Naive thymus-derived CD4-positive, alpha-beta T cell (primary cell): ENCODE results near the gene RHOG. TPM values are rescaled to one million over a fixed set of nuclear protein-coding genes. Genes with fewer than 3 reads are reported as not detected.

Experiments used
- ATAC-seq: fragments of 150-1000 bp; cut with Tn5 transposase; 2 replicates; pipeline ENCODE4 v1.10.0; 2021; ENCODE audit warnings: mild to moderate bottlenecking, moderate library complexity
- CTCF ChIA-PET: fragments of 350-600 bp; sonication (Branson Sonifier 250); formaldehyde crosslinking; loops from one replicate; lab custom pipeline; 2021; ENCODE audit warnings: antibody characterized with exemption; lab: Charles Lee
- POLR2A ChIA-PET: fragments of 350-600 bp; sonication (Branson Sonifier 250); formaldehyde crosslinking; loops from one replicate; lab custom pipeline; 2021; ENCODE audit warnings: antibody characterized with exemption, inconsistent platforms; lab: Charles Lee
- DNase-seq, 9 donors: peaks; one replicate each; pipeline versions ENCODE4 v3.0.0 to v3.0.0-alpha.2; 2020 to 2022; ENCODE audit warnings: mixed read lengths in 1 of 9
- H3K27ac ChIP-seq: one replicate; pipeline ENCODE4 v1.7.0; 2013; ENCODE audit warnings: mild to moderate bottlenecking, low read depth, low read length, moderate library complexity
- H3K27me3 ChIP-seq, 2 donors: one replicate each; pipeline ENCODE4 v1.7.0; 2013; ENCODE audit warnings: low read length in 2 of 2, mild to moderate bottlenecking in 2 of 2, moderate library complexity in 2 of 2; ENCODE audit not compliant: control insufficient read depth in 2 of 2, insufficient read depth in 2 of 2
- H3K36me3 ChIP-seq, 3 experiments: 1 replicate in 2 of 3; 2 replicates in 1 of 3; pipeline ENCODE4 v1.7.0; 2013; ENCODE audit warnings: low read length in 3 of 3, mild to moderate bottlenecking in 3 of 3, moderate library complexity in 1 of 3; ENCODE audit not compliant: insufficient read depth in 3 of 3, control insufficient read depth in 2 of 3
- H3K4me1 ChIP-seq, 2 donors: one replicate each; pipeline ENCODE4 v1.7.0; 2013; ENCODE audit warnings: low read length in 2 of 2, mild to moderate bottlenecking in 2 of 2, moderate library complexity in 1 of 2; ENCODE audit not compliant: control insufficient read depth in 2 of 2, insufficient read depth in 2 of 2
- H3K4me3 ChIP-seq: 2 replicates; pipeline ENCODE4 v1.7.0; 2013; ENCODE audit warnings: mild to moderate bottlenecking, low read length
- H3K9me3 ChIP-seq, 3 experiments: 1 replicate in 2 of 3; 2 replicates in 1 of 3; pipeline ENCODE4 v1.7.0; 2013; ENCODE audit warnings: low read length in 3 of 3; ENCODE audit not compliant: control insufficient read depth in 2 of 3
- H3K27ac Mint-ChIP-seq, 9 donors: one replicate each; pipeline ENCODE4 v1.8.0; 2020 to 2022; ENCODE audit warnings: mixed read lengths in 9 of 9, mild to moderate bottlenecking in 8 of 9, moderate library complexity in 5 of 9, inconsistent platforms in 2 of 9
- H3K27me3 Mint-ChIP-seq, 5 donors: one replicate each; pipeline ENCODE4 v1.8.0; 2021 to 2022; ENCODE audit warnings: mixed read lengths in 5 of 5, mild to moderate bottlenecking in 1 of 5
- H3K36me3 Mint-ChIP-seq, 5 donors: one replicate each; pipeline ENCODE4 v1.8.0; 2020 to 2022; ENCODE audit warnings: mixed read lengths in 5 of 5, mild to moderate bottlenecking in 3 of 5, inconsistent platforms in 1 of 5
- H3K4me1 Mint-ChIP-seq, 7 donors: one replicate each; pipeline ENCODE4 v1.8.0; 2020 to 2022; ENCODE audit warnings: mixed read lengths in 7 of 7, mild to moderate bottlenecking in 3 of 7, inconsistent platforms in 1 of 7
- H3K4me3 Mint-ChIP-seq, 10 donors: one replicate each; pipeline ENCODE4 v1.8.0; 2020 to 2022; ENCODE audit warnings: mild to moderate bottlenecking in 10 of 10, mixed read lengths in 10 of 10, moderate library complexity in 6 of 10, inconsistent platforms in 2 of 10
- H3K9me3 Mint-ChIP-seq, 11 donors: one replicate each; pipeline ENCODE4 v1.8.0; 2020 to 2022; ENCODE audit warnings: mixed read lengths in 11 of 11, mild to moderate bottlenecking in 4 of 11, inconsistent platforms in 1 of 11, moderate library complexity in 1 of 11
- intact Hi-C, 2 donors: fragments of 100-400 bp; cut with micrococcal nuclease; formaldehyde crosslinking; loops; one replicate each; pipeline ENCODE4 v1.15.1; 2023
- polyA plus RNA-seq, 2 donors: library from polyadenylated mRNA; unstranded; fragments of 300-500 nt; fragmentation: Illumina TruSeq; gene quantifications; one replicate each; pipeline ENCODE4 v1.2.3, GENCODE V29; 2021
- total RNA-seq, 6 experiments: library from RNA in 5 of 6; stranded (reverse) in 5 of 6; gene quantifications; 1 replicate in 5 of 6; 2 replicates in 1 of 6; pipeline ENCODE4 v1.2.3 and lab custom pipeline; 2021 to 2026

Gene RHOG
- total and polyA plus RNA-seq, 7 experiments from 2014 or later = 89.4 to 220 (median 133) TPM

GRCh38 chr11:3880724-3881123 is 40.0 kb upstream of the RHOG start:
- ATAC-seq (peak; percentile 38), DNase-seq (no peak)
- Histone ChIP-seq H3K27me3 (no peaks in the 10 kb centered on the region), H3K4me1 (peaks cover 32 to 39% of the 10 kb centered on the region in 2 donors), H3K9me3 (no peaks in the 10 kb centered on the region), H3K36me3 (no peaks in the 10 kb centered on the region), H3K27ac (peak overlapping the region; percentile 17), H3K4me3 (no peak overlapping the region)
- POLR2A ChIA-PET = interaction anchor here (1.0 to 1.9 kb wide), 3 partner anchors 26 to 65 kb away, joined by 3 to 9 read pairs (median 5); partner anchors contain the start of gene STIM1
- intact Hi-C loops = no loop called here
- peak overlapping the region in 9 of 10 donors; percentile 4 to 63 (median 41) for H3K4me3 Mint-ChIP-seq
- peak overlapping the region; percentile 1 to 87 (median 68) for H3K27ac Mint-ChIP-seq
- H3K36me3 Mint-ChIP-seq = peaks cover 0 to 18% (median 0%) of the 10 kb centered on the region in 5 donors
- CTCF ChIA-PET = interaction anchor here (0.6 to 2.7 kb wide), 4 partner anchors 22 to 38 kb away, joined by 3 to 13 read pairs (median 4); partner anchors contain the start of gene STIM1
- no peaks in the 10 kb centered on the region for H3K9me3 Mint-ChIP-seq
- peaks cover 59 to 90% (median 85%) of the 10 kb centered on the region in 7 donors for H3K4me1 Mint-ChIP-seq
- no peaks in the 10 kb centered on the region for H3K27me3 Mint-ChIP-seq

DNA sequence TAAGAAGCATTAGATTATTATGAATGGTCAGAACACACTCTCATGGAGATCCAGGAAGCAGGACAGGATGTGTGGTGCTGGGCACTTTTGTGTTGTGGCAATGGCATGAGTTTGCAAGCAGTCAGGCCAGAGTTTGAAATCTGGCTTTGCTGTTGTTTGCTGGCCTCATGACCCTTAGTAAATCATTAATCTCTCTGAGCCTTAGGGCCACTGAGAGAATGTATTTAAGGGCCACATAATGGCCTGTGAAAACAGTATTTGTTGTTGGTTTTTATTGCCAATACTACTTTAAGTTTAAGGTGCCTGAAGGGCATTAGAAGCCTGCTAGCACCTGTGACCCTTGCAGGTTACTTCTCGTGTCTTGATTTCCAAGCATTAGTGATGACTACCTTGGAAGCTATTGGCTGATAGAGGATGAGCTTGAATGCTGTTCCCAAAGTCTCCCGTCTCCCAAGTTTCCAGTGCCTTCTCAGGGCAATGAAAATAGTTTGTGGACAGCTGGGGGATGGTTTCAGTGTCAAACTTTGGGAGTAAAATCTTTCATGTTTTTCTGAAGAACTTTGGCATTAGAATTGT is 39.3 kb upstream of the RHOG start:
- intact Hi-C loops = loop anchor here in 1 of 2 donors (1.0 to 2.0 kb wide), 2 partner anchors 9 to 15 kb away; no protein-coding TSS in a partner anchor
- ChIA-PET CTCF (interaction anchor here (0.5 to 1.5 kb wide), 4 partner anchors 21 to 39 kb away, joined by 3 to 5 read pairs (median 4); no protein-coding TSS in a partner anchor), POLR2A (interaction anchor here (0.7 to 1.9 kb wide), 4 partner anchors 25 to 65 kb away, joined by 3 to 9 read pairs (median 4); partner anchors contain the start of gene STIM1)
- peak overlapping the region in 6 of 10 donors; percentile 32 to 70 (median 44) for H3K4me3 Mint-ChIP-seq
- peaks cover 32 to 42% of the 10 kb centered on the region in 2 donors for H3K4me1 ChIP-seq
- H3K9me3 ChIP-seq = no peaks in the 10 kb centered on the region
- peaks cover 0 to 18% (median 0%) of the 10 kb centered on the region in 5 donors for H3K36me3 Mint-ChIP-seq
- peak overlapping the region; percentile 17 for H3K27ac ChIP-seq
- H3K4me1 Mint-ChIP-seq = peaks cover 63 to 95% (median 90%) of the 10 kb centered on the region in 7 donors
- peak overlapping the region in 8 of 9 donors; percentile 54 to 87 (median 67) for H3K27ac Mint-ChIP-seq
- H3K9me3 Mint-ChIP-seq = no peaks in the 10 kb centered on the region
- no peak for DNase-seq
- H3K4me3 ChIP-seq = no peak overlapping the region
- H3K36me3 ChIP-seq = no peaks in the 10 kb centered on the region
- ATAC-seq = peak; percentile 33
- no peaks in the 10 kb centered on the region for H3K27me3 Mint-ChIP-seq
- no peaks in the 10 kb centered on the region for H3K27me3 ChIP-seq

- Histone ChIP-seq H3K36me3 (no peaks in the 10 kb centered on the region), H3K27ac (no peak overlapping the region), H3K4me3 (no peak overlapping the region), H3K4me1 (peaks cover 32 to 48% of the 10 kb centered on the region in 2 donors), H3K9me3 (no peaks in the 10 kb centered on the region), H3K27me3 (no peaks in the 10 kb centered on the region)
- peak overlapping the region in 8 of 10 donors; percentile 8 to 70 (median 40) for H3K4me3 Mint-ChIP-seq
- POLR2A ChIA-PET = interaction anchor here (1.0 to 1.9 kb wide), 5 partner anchors 20 to 68 kb away, joined by 3 to 9 read pairs (median 4); partner anchors contain the start of gene STIM1
- no peak for DNase-seq
- H3K4me1 Mint-ChIP-seq = peaks cover 68 to 96% (median 90%) of the 10 kb centered on the region in 7 donors
- H3K36me3 Mint-ChIP-seq = peaks cover 0 to 17% (median 0%) of the 10 kb centered on the region in 5 donors
- H3K27ac Mint-ChIP-seq = peak overlapping the region; percentile 28 to 77 (median 56)
- CTCF ChIA-PET = interaction anchor here (0.5 kb wide), 1 partner anchor 29 kb away, joined by 3 read pairs; no protein-coding TSS in a partner anchor
- H3K27me3 Mint-ChIP-seq = no peaks in the 10 kb centered on the region
- ATAC-seq = peak; percentile 44
- intact Hi-C loops = loop anchor here in 1 of 2 donors (1.0 to 2.0 kb wide), 2 partner anchors 8 to 15 kb away; no protein-coding TSS in a partner anchor
- no peaks in the 10 kb centered on the region for H3K9me3 Mint-ChIP-seq
Measured at GRCh38 chr11:3879216-3879966, 38.6 kb upstream of the RHOG start.

DNA sequence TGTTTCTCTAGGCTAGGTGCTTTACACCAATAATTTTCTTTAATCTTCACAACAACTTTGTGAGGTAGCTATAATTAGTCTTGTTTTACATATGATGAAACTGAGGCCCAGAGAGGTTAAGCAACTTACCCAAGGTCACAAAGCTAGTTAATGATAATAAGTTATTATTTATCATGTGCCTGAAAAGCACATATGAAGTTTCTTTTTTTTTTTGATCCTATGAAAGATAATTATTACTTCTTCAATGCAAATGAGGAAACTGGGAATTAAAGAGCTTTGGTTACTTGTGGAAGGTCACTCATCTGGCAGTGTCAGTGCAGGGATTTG is 37.5 kb upstream of the RHOG start:
- Histone ChIP-seq H3K4me1 (peaks cover 28 to 51% of the 10 kb centered on the region in 2 donors), H3K27me3 (no peaks in the 10 kb centered on the region), H3K27ac (peak overlapping the region; percentile 47), H3K36me3 (no peaks in the 10 kb centered on the region), H3K4me3 (no peak overlapping the region), H3K9me3 (no peaks in the 10 kb centered on the region)
- H3K27me3 Mint-ChIP-seq = no peaks in the 10 kb centered on the region
- intact Hi-C loops = loop anchor here in 1 of 2 donors (2.0 kb wide), 1 partner anchor 13 kb away; no protein-coding TSS in a partner anchor
- ChIA-PET CTCF (interaction anchor here (0.6 to 1.0 kb wide), 4 partner anchors 17 to 260 kb away, joined by 3 to 4 read pairs (median 3); no protein-coding TSS in a partner anchor), POLR2A (interaction anchor here (1.0 to 1.7 kb wide), 5 partner anchors 9 to 70 kb away, joined by 3 to 8 read pairs (median 4); no protein-coding TSS in a partner anchor)
- peak overlapping the region in 8 of 10 donors; percentile 3 to 42 (median 10) for H3K4me3 Mint-ChIP-seq
- no peaks in the 10 kb centered on the region for H3K9me3 Mint-ChIP-seq
- peaks cover 63 to 95% (median 90%) of the 10 kb centered on the region in 7 donors for H3K4me1 Mint-ChIP-seq
- peak overlapping the region in 8 of 9 donors; percentile 25 to 88 (median 54) for H3K27ac Mint-ChIP-seq
- ATAC-seq = no peak
- DNase-seq = no peak
- H3K36me3 Mint-ChIP-seq = peaks cover 0 to 12% (median 0%) of the 10 kb centered on the region in 5 donors

DNA sequence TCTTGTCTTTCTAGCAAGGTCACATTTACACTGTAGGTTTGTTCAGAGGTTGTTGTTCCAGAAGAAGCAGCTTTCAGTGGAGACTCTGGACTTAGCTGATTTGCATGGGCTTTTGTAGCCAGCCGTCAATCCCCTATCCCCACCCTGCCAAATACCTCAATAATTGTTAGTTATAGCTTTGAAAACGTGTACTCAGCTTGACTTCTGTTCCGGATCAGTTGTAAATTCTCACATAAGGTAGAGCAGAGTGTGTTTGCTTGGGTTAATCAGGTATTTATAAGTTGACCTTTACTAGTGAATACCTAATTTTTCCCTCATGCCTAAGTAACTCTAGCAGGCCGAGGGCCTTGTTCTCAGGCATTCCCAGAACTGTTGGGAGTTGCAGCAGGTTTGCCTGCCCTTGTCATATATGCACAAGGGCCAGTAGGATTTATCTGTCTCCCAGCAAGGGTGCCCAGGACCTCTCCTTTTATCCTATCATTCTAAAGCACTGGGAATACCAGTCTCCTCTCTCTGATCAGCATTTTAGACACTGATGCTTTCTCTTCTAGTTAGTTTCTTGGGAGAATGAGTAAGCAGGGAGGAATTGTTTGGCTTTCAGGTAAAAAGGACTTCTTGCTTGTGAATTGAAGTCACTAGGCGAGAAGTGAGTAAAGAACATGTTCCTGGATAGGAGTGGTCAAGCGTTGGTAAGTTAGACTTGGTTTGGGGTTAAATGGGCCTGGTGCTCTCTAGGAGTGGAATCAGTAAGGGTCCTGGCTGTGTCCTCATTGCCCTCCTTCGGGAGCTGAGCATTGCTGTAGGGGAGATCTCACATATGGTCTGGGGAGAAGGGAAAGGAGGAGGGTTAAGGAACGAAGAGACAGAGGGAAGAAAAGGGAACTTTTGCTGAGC is 36.9 kb upstream of the RHOG start:
- peaks cover 0 to 10% (median 0%) of the 10 kb centered on the region in 5 donors for H3K36me3 Mint-ChIP-seq
- H3K36me3 ChIP-seq = no peaks in the 10 kb centered on the region
- no peaks in the 10 kb centered on the region for H3K27me3 ChIP-seq
- H3K4me1 ChIP-seq = peaks cover 23 to 51% of the 10 kb centered on the region in 2 donors
- intact Hi-C loops = loop anchor here (2.0 kb wide), 2 partner anchors 13 to 17 kb away; no protein-coding TSS in a partner anchor
- ATAC-seq = no peak
- POLR2A ChIA-PET = interaction anchor here (0.6 to 1.7 kb wide), 6 partner anchors 8 to 68 kb away, joined by 3 to 8 read pairs (median 4); no protein-coding TSS in a partner anchor
- peaks cover 59 to 92% (median 84%) of the 10 kb centered on the region in 7 donors for H3K4me1 Mint-ChIP-seq
- H3K9me3 Mint-ChIP-seq = no peaks in the 10 kb centered on the region
- H3K27me3 Mint-ChIP-seq = no peaks in the 10 kb centered on the region
- CTCF ChIA-PET = interaction anchor here (0.6 to 1.0 kb wide), 5 partner anchors 17 to 260 kb away, joined by 3 to 4 read pairs (median 3); no protein-coding TSS in a partner anchor
- peak overlapping the region in 8 of 10 donors; percentile 4 to 44 (median 18) for H3K4me3 Mint-ChIP-seq
- H3K4me3 ChIP-seq = no peak overlapping the region
- no peaks in the 10 kb centered on the region for H3K9me3 ChIP-seq
- no peak for DNase-seq
- peak overlapping the region; percentile 47 for H3K27ac ChIP-seq
- H3K27ac Mint-ChIP-seq = peak overlapping the region in 7 of 9 donors; percentile 25 to 88 (median 58)
